Measurements from ENCODE around the gene COL17A1.

The COL17A1 gene

GRCh38 chr10:104053201-104053600 lies 32.5 kb downstream of the COL17A1 start:
- no peak for DNase-seq (ENCODE audit: low read depth in 2 of 2)

GRCh38 chr10:104052431-104052830 lies 33.2 kb downstream of the COL17A1 start:
- no peak for DNase-seq (ENCODE audit: low read depth in 2 of 2)

- no peak for DNase-seq (ENCODE audit: low read depth in 2 of 2)
Measured at GRCh38 chr10:104049504-104050250, 36.0 kb downstream of the COL17A1 start.

GRCh38 chr10:104046651-104047050 lies 39.0 kb downstream of the COL17A1 start:
- no peak for DNase-seq (ENCODE audit: low read depth in 2 of 2)

GRCh38 chr10:104045151-104046089 lies 40.3 kb downstream of the COL17A1 start:
- no peak for DNase-seq (ENCODE audit: low read depth in 2 of 2)

GRCh38 chr10:104043854-104044253 lies 41.8 kb downstream of the COL17A1 start:
- DNase-seq (ENCODE audit: low read depth in 2 of 2) = no peak

GRCh38 chr10:104043185-104043830 lies 42.4 kb downstream of the COL17A1 start:
- no peak for DNase-seq (ENCODE audit: low read depth in 2 of 2)

GRCh38 chr10:104041891-104042535 lies 43.7 kb downstream of the COL17A1 start:
- no peak for DNase-seq (ENCODE audit: low read depth in 2 of 2)

GRCh38 chr10:104040862-104041789 lies 44.6 kb downstream of the COL17A1 start:
- no peak for DNase-seq (ENCODE audit: low read depth in 2 of 2)

- no peak for DNase-seq (ENCODE audit: low read depth in 2 of 2)
Measured at GRCh38 chr10:104040382-104040781, 45.3 kb downstream of the COL17A1 start.

GRCh38 chr10:104038958-104039752 lies 46.5 kb downstream of the COL17A1 start:
- DNase-seq (ENCODE audit: low read depth in 2 of 2) = no peak

GRCh38 chr10:104038537-104038936 lies 47.1 kb downstream of the COL17A1 start:
- no peak for DNase-seq (ENCODE audit: low read depth in 2 of 2)

- DNase-seq (ENCODE audit: low read depth in 2 of 2) = no peak
Measured at GRCh38 chr10:104037261-104037951, 48.3 kb downstream of the COL17A1 start.

GRCh38 chr10:104036518-104037260 lies 49.0 kb downstream of the COL17A1 start:
- DNase-seq (ENCODE audit: low read depth in 2 of 2) = no peak

GRCh38 chr10:104036069-104036384 lies 49.7 kb downstream of the COL17A1 start:
- no peak for DNase-seq (ENCODE audit: low read depth in 2 of 2)

- no peak for DNase-seq (ENCODE audit: low read depth in 2 of 2)
Measured at GRCh38 chr10:104035194-104036068, 50.2 kb downstream of the COL17A1 start.

- no peak for DNase-seq (ENCODE audit: low read depth in 2 of 2)
Measured at GRCh38 chr10:104034401-104035193, 51.1 kb downstream of the COL17A1 start.
